Inflammatory macrophage treated with lipopolysaccharide for 4 hours (primary cell): ENCODE data around the gene SUFU.

Experiments
- DNase-seq: peaks from one replicate; pipeline ENCODE4 v3.0.0-alpha.2; 2020

SUFU gene

DNA sequence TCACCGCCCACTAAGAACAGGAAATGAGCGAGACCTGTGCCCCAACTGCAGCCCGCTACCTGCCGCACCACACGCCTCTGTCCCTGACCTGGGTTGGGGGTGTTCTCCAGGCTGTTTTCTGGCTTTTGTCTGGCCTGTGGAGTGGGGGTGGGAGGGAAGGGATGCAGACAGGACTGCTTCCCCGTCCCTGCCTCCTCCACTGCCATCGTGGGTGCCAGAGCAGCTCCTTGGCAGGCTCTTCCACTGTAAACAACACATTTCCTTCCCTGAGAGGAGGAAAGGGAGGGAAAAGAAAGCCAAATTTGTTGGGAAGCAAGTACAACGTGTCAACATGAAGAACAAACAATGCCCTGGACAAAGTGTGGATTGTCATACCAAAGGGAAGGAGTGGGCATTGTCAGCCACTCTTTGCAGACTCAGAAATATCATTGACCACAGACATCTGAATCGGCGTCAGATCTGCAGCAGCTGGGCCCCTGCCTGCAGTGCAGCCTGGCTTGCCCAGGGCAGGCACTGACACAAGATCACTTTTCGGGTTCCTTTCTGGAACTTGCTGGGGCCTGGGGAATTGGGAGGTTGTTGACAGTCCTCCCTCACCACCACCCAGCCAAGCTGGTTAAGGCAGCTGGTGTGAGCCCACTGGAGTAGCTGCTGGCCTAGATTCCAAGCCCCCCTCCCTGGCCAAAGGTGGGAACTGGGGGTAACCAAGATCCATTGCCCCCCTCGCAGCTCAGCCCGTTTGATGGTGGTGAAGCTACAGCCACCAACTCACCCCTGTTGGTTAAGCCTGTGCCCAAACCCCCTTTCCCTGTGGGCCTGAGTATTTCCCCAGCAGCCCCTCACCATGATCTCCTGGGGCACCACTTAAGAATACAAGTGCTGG, 117.9 kb downstream of the SUFU start:
- no peak for DNase-seq

DNA sequence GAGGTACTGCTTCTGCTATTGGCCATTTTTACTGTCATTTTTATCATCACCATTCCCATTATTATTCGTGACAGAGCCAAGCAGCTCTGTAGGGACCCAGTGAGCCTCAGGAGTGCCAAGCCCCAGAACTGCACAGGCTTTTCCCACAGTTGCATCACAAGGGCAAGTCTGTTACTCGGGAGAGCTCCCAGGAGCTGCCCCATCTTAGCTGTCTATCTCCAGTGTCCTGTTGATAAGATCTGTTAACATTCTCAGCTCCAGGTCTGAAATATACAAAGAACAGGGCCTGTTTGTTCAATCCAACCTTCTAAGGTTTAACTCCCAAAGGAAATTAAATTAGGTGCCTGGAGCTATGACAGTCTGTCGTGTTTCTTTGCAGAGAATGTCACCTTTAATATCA, 120.3 kb downstream of the SUFU start:
- DNase-seq: no peak

DNA sequence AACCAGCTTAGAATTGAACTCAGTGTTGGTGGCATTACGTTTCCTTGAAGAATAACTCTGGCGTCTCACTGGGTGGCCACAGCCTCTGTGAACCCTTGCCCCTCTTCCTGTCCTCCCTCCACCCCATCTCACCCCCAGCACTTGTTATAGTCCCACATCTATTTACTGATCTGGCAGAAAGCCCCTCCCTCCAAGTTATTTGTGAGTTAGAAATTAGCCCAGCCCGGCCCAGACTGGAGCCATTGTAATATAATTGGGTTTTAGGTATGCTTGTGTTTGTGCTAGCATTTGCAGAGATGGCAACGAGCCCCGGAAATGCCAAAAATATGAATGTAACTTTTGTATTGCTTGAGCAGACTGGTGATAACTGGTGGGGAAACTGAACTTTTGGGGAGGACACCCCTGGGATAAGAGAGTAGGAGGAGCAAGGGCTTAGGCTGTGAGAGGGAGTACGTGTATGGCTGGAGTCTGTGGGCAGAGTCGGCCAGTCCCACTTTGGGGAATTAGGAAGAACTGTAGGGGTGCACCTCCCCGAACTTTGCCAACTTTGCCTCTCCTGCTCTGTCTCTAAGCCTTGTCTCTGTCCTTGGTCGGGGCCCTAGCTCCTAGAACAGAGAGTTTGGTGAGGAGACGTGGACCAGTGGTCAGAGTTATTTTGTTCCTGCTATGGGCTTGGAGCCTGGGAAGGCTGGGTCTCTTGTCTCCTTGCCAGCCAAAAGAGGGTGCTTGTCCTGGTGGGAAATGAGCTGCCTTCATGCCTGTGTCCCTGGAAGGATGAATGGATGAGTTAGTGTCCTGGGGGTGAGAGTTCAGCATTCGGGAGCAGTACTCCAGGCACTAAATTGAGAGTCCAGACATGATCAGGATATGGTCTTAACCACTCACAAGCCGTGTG, 121.2 kb downstream of the SUFU start:
- no peak for DNase-seq

DNA sequence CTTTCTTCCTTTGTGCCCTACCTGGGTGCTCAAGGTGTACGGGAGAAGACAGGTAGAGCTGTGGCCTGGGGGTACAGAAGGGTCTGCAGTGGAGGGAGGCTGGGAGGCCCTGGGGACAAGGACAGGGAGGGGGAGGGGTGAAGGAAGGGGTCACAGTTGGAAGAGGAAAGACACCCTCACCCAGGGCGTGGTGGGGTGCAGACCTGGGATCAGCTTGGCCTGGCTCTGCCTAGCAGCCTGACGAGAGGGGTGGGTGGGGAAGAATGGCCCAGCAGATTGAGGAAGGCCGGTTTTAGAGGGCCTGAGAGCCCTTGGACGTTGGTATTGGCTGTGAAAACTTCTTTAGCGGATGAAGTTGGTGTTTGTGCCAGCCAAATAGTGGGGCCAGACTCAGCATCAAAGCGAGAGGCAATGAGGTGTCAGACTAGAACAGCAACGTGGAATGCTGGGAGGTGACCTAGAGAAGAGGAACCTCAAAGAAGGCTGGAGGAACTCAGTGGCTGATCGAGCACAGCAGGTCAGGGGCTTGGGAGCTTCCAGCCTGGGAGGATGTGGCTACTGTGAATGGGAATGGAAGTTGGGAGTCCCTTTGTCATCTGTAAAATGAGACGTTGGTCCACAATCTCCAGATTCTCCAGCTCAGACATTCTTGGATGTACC, 122.4 kb downstream of the SUFU start:
- DNase-seq: no peak

DNA sequence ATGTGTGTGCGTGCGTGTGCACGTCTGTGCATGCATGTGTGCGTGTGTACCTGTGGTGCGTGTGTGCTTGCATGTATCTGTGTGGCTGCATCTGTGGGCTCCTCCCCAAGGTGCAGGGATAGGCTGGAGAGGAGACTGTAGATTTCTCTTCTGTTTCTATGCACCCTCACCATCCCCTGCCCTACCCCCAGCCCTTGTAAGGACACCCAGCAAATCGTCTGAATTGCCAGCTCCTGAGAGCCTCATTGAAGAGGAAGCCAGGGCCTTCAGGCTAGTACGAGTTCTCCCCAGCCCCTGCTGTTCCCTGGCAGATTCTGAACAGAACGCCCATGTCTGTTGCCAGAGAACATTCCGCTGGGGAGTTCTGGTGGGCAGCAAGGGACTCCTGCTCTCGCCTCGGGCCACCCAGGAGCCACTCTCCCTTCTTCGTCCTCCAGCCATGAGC, 123.5 kb downstream of the SUFU start:
- no peak for DNase-seq

DNA sequence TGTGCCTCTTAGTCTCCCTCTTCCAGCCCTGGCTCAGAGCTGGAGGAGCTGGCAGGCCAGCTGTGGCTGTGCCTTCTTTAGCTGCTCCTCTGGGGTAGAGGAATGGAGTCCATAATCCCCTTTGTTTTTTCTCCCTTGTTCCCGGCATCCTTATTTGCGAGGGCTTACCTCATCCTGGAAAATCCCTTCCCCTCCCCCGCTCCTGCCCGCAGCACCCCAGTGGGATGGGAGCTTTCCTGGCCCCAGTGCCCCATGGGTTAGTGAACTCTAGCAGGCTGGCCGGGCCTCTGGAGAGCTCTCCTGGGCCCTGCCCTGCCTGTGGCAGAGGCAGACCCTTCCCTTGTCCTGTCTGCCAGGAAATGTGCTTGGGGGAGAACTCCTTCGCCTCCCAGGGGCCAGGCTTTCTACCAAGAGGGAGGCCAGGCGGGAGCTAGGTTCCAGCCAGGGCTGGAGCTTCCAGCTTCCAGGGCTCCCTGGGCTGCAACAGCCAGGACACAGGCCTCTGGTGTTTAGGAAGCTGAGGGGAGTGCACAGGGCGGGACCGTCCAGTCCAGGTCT, 124.0 kb downstream of the SUFU start:
- DNase-seq: no peak

DNA sequence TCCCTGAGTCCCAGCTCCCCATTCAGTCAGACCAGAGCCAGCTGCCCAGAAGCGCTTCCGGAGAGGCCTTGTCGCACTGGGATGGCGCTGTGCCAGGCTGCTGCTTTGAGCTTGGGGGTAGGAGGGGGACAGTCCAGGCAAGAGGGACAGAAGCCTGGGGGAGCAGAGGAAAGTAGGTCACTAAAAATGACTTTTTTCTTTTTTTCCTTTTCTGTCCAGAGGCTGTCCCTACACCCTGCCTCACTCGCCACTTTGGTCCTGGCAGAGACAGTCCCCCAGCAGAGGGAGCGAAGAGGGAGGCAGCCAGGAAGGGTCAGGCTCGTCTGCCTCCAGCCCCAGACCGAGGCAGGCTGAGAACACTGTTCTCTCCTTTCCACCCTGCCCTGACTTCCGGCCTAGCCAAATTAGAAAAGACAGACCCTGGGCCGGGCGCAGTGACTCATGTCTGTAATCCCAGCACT, 124.7 kb downstream of the SUFU start:
- DNase-seq: no peak

DNA sequence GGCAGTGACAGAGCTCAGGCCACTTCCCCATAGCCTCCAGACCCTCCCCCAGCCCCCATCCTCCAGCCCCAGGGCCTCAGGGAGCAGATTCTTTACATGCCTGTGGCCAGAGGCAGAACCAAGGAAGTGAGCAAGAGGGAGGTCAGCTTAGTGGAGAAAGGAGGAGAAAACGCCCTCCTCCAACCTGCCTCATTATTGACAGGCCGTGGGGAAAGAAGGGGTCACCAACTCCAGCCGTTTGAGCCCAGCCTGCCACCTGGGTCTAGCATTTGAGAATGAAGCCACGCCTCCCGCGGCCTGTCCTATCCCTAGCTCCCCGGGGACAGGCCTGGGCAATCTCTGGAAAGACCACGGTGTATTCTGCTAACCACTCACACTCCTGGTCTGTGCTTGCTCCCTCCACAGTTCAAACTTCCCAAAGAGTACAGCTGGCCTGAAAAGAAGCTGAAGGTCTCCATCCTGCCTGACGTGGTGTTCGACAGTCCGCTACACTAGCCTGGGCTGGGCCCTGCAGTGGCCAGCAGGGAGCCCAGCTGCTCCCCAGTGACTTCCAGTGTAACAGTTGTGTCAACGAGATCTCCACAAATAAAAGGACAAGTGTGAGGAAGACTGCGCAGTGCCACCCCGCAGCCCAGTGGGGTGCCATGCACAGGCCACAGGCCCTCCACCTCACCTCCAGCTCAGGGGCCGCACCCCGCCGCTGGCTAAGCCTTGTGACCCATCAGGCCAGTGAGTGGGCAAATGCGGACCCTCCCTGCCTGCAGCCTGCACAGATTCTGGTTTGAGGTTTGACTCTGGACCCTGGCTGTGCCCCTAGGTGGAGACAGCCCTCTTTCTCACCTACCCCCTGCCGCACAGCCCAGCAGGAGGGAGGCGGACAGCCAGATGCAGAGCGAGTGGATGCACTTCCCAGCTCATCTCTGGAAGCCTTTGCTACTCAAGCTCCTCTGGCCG, 126.2 kb downstream of the SUFU start:
- no peak for DNase-seq

DNA sequence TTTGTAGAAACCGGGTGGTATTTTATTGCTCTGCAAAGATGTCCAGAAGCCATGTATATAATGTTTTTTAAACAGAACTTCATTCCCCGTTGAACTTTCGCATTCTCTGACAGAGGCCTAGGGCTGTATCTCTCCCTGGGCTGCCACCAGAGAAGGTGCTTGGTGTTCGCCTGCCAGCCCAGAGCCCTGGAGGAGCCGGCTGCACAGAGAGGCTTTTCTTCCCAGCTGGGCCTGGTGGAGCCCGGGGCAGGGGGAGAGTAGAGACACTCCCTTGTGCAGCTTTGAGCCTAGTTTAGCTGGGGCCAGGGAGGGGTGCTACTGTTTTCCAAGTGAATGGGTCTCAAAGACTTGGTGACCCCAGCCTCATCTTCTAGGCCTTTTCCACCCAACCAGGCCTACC, 126.9 kb downstream of the SUFU start:
- DNase-seq: no peak

DNA sequence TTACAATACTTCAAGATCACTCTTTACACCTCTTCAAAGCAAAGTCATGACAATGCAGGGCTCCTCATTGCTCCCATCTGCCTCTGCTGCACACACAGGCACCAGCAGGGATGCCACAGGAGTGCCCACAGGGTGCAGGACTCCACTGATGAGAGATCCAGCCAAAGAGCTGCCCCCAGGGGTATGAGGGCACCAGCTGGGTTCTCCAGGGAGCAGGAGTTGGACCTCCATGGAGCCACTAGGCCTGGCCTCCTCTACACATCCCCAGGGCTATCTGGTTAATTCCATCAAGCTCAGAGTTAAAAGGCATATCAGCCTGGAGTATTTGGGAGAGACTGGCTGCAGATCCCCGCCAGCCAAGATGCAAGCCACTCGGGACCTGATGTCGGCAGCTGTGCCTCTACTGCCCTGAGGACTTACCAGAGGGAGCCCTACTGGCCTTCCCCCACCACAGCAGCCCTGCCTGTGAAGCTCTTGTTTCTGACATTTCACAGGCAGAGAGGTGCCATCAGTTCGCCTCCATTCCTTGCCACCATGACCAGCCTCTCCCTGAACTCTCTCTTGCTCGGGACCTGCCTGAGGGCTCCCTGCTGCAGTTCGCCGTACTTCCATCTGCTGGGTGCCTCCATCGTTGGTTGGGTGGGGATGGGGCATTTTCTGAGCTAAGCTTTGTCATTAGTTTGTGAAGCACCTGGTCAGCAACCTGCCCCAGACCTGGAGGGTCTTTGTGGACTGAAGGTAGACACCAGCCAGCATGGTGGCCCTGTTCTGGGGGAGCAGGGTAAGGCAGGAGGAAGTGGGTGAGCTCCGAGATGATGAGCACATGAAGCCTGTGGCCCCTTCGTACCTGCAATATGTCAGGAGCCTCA, 128.0 kb downstream of the SUFU start:
- DNase-seq: no peak

DNA sequence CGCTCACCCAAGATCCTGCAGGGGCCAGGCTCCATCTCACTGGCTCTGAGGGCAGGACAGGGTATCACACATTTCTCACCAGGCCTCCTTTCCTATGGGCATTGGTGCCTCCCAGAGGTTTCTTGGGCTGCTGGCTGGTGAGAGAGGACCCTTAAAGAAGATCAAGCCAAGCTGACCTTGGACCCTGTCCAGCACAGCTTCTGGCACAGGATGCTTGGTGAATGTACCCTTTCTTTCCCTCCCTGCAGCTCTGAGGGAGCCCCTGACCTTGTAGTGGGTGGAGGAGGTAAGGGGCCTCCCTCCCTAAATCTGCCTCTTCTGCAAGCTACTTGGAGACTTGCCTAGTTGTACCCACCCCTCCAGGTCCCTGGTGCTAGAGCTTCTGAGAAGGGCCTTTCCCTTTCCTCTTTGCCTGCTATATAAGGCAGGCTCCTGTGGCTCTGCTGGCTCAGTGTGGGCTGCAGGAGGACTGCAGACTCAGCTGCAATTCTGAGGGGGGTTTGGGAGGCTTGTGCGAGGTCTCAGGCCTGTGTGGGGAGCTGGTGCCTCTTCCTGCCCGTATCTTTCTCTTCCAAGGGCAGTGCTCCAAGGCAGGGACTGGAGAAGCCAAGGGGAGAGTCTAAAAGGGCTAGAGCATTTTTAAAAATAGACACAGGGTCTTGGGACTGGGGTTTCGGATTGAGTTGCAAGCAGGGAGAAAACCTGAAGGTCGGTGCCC, 128.8 kb downstream of the SUFU start:
- peak; percentile 23 for DNase-seq

DNA sequence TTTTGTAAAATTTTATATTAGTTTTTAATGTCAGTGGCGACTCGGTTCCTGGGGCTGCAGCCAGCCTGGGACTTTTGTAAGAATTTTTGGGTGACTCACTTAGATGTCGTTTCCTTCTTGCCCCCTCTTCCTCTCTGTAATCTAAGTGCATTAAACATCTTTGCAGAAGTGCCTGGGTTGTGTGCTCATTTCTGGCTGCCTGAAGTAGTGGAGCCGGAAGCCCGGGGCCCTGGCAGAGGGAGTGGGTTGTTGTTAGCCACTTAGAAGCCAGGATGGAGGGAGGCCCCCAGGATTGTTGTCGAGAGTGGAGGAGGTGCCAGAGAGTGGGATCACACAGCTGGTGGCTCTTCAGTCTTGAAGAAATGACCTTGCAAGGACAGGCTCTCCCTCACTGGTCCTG, 129.5 kb downstream of the SUFU start:
- peak; percentile 95 for DNase-seq

DNA sequence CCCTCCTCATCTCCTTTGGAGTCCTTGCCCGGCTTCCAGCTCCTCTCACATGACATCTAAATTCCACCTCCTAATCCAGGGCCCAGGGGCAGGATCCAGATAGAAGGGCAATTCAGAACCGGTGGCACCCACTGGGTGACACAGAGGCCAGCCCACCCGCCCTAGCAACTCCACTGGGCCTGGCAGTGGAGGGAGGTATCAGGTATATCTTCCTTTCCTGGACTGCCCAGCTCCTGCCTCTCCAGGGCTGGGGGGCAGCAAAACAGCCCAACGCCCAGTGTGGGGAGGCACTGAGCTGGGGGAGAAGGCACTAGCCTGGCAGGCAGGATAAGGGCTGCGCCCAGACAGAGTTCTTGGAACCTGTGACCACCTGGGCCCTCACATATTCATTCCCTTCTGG, 130.1 kb downstream of the SUFU start:
- DNase-seq: no peak

DNA sequence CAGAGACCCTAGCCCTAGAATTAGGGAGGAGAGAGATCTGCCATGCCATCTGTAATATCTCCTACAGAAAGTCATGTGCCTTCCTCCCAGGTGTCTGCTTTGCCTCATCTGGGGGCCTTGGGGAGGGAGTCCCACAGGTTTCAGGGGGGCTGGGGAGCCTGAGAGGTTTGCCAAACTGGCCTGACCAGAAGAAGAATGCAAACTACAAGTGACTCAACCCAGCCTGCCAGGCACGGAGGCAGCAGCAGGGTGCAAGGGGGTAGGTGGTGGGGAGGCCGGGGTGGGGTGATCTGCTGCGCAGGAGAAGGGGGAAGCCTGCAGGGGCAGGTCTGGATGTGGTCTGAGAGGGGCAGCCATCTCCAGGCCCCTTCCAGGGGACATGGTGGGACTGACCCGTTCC, 130.9 kb downstream of the SUFU start:
- DNase-seq: no peak

DNA sequence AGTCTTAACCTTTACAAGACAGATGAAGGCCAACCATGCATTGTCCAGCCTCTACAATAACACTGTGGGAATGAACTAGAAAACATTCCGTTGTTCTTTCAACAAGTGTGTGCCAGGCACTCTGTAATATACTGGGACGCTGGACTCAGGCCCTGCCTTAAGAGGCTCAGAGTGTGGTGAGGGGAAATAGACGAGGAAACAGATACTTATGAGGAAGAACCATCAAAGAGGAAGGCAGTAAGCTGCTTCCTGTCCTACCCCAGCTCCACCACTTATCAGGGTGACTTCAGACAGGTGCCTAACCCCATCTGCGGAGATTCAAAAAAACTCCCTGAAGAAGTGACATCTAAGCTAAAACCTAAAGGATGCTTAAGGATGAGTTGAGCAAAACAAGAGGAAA, 131.6 kb downstream of the SUFU start:
- peak; percentile 22 for DNase-seq

DNA sequence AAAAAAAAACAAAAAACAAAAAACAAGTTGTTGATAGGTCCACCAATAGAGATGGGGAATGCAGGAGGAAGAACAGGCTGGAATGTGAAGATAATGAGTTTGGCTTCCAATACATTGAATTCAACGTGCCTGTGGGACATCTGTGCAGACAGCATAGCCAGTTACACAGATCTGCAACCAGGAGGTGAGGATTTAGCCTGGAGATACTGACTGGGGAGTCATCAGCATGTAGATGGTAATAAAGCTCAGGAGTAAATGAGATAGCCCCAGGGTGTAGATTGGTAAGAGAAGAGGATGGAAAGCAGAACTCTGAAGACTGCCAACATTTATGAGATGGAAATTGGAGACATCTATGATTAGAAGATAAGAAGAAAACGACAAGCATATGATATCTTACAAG, 135.8 kb downstream of the SUFU start:
- DNase-seq: no peak

DNA sequence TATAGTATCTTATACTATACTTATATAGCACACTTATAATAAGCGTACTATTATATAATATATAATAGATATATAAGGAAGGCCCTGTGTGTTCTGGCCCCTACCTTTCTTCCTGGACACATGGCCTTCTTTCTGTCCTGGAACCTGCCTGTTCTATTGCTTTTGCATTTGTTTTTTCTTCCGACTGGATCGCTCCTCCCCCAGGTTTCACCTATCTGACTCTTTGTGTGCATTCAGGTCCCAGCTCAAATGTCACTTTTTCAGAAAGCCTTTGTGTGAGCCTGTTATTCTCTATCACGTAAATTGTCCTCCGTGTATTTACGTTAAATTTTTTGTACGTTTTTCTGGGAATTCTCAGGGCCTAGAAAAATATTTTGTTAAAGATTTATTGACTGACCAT, 137.6 kb downstream of the SUFU start:
- DNase-seq: no peak

DNA sequence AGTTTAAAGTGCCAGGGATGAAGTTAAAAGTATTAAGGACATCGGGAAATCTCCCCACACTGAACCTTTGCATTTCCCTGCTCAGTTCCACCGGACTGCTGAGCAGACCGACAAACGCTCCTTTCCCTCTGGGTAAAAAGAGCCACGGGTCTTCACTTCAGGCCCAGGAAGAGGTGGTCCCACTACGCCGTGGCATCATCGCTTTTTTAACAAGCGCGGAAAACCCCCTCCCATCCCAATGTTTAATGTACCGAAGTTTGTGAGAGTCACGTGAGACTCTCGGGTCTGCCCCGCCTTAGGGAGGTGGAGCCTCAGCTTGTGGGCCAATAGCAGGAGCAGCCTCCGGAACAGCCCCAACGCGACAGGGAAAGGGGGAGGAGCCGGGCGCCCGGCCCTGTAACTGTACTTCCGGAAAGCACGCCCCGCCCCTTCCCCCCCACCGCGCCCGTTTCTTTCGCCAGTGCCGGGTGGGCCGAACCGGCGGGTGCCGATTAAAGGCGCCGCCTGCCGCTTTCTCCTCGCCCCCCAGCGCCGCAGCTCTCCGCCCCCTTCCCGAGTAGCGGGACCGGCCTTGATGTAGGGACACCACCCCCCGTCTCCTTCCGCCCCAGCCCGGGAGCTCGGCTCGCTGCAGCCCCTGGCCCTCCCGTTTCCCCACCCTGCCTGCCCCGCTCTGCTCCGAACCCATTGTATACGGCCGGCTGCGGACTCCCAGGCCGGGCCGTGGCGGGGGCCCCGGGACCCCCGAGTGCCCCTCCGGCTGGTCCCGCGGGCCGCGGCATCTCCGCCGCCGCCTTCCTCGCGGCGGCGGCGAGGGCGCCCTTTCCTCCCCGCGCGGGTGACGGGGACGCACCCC, 138.3 kb downstream of the SUFU start:
- DNase-seq: peak; percentile 97

DNA sequence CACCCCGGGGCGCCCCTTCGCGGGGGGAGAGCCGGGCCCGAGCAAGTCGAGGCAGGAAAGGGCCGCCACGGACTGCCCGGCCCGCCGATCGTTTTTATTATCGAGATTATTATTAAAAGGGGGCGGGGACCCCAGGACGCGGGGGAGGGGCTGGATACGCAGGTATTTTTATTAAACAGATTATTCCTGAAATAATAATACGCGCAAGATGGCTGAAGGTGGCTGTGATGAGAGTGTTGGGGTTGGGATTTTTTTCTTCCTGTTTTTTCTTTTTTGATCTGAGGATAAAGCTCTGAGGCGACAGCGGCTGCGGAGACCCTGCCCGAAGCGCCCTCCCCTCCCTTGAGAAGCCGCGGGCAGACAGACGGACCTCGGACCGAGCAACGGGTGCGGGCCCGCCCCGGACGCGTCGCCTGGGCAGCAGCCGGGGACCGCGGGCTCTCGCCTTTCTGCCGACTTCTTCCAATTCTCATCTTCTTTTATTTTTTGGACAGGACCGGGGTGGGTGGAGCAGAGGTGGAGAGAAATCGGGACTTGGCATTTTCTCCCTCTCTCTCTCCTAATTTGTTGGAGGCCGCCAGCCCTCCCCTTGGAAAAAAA, 139.1 kb downstream of the SUFU start:
- peak; percentile 32 for DNase-seq
